Neural cell (in vitro differentiated cells): Measurements from ENCODE around the gene SNRPF. TPM values are rescaled to one million over a fixed set of nuclear protein-coding genes. Genes with fewer than 3 reads are reported as not detected.
A peak's percentile ranks its signal among the peaks of the same experiment; 100 is the strongest.

Experiments
- H2AFZ ChIP-seq: fragments of 200-600, 300-800 bp; sonication (generic), shearing (Covaris generic); 2 replicates; pipeline ENCODE4 v1.6.0; 2014; ENCODE audit warnings: low read depth, mild to moderate bottlenecking, antibody characterized with exemption, low read length, moderate library complexity
- H3F3A ChIP-seq: fragments of 200-600 bp; shearing (Covaris generic); 2 replicates; pipeline ENCODE4 v1.6.1; 2016; ENCODE audit warnings: mild to moderate bottlenecking, moderate library complexity, mixed read lengths, antibody characterized with exemption, low read length; ENCODE audit not compliant: insufficient read depth, poor library complexity, severe bottlenecking
- H3K27ac ChIP-seq: fragments of 200-600, 300-800 bp; sonication (generic), shearing (Covaris generic); 2 replicates; pipeline ENCODE4 v1.5.1; 2014; ENCODE audit warnings: mild to moderate bottlenecking, low read length, moderate library complexity
- H3K27me3 ChIP-seq: fragments of 300-800, 200-600 bp; sonication (generic), shearing (Covaris generic); 2 replicates; pipeline ENCODE4 v1.6.0; 2014; ENCODE audit warnings: mild to moderate bottlenecking, low read depth, low read length, moderate library complexity; ENCODE audit not compliant: insufficient read depth
- H3K36me3 ChIP-seq: fragments of 300-800, 200-600 bp; sonication (generic), shearing (Covaris generic); 2 replicates; pipeline ENCODE4 v1.5.1; 2014; ENCODE audit warnings: mild to moderate bottlenecking, antibody characterized with exemption, low read length, moderate library complexity; ENCODE audit not compliant: insufficient read depth
- H3K4me2 ChIP-seq: fragments of 300-800, 200-600 bp; sonication (generic), shearing (Covaris generic); 2 replicates; pipeline ENCODE4 v1.6.0; 2014; ENCODE audit warnings: mild to moderate bottlenecking, low read length
- H3K4me3 ChIP-seq: fragments of 300-800, 200-600 bp; sonication (generic), shearing (Covaris generic); 2 replicates; pipeline ENCODE4 v1.5.1; 2014; ENCODE audit warnings: mild to moderate bottlenecking, low read length, moderate library complexity
- H3K79me2 ChIP-seq: fragments of 200-600 bp; shearing (Covaris generic); replicated peaks from 2 replicates; pipeline ENCODE4 v1.6.0; 2014; ENCODE audit warnings: mild to moderate bottlenecking, low read length, moderate library complexity; ENCODE audit not compliant: insufficient read depth
- H3K9ac ChIP-seq: fragments of 300-800, 200-600 bp; sonication (generic), shearing (Covaris generic); 2 replicates; pipeline ENCODE4 v1.6.1; 2016; ENCODE audit warnings: mild to moderate bottlenecking, low read length, mixed read lengths
- H3K9me2 ChIP-seq: fragments of 200-600 bp; shearing (Covaris generic); 2 replicates; pipeline ENCODE4 v1.6.1; 2016; ENCODE audit warnings: mild to moderate bottlenecking, low read length, mixed read lengths; ENCODE audit not compliant: insufficient read depth
- H3K9me3 ChIP-seq: fragments of 200-600, 300-800 bp; sonication (generic), shearing (Covaris generic); 2 replicates; pipeline ENCODE4 v1.6.1; 2016; ENCODE audit warnings: mild to moderate bottlenecking, mixed run types, low read length, moderate library complexity, mixed read lengths
- H4K20me1 ChIP-seq: fragments of 200-600 bp; shearing (Covaris generic); 2 replicates; pipeline ENCODE4 v1.6.1; 2016; ENCODE audit warnings: mild to moderate bottlenecking, mixed run types; ENCODE audit not compliant: insufficient read depth
- EP300 ChIP-seq: fragments of 450-650 bp; conservative IDR thresholded peaks from 2 replicates; pipeline ENCODE4 v1.6.1; 2014; ENCODE audit warnings: antibody characterized with exemption, mild to moderate bottlenecking, moderate library complexity; ENCODE audit not compliant: poor library complexity, severe bottlenecking
- EZH2 ChIP-seq: fragments of 200-600, 300-800 bp; shearing (Covaris generic), sonication (generic); IDR thresholded peaks from 2 replicates; pipeline ENCODE4 v1.6.1; 2014; ENCODE audit warnings: antibody characterized with exemption, low read length, borderline replicate concordance, mild to moderate bottlenecking; ENCODE audit not compliant: insufficient read depth, poor library complexity, severe bottlenecking
- MXI1 ChIP-seq: fragments of 450-650 bp; conservative IDR thresholded peaks from 2 replicates; pipeline ENCODE4 v1.6.1; 2014; ENCODE audit warnings: antibody characterized with exemption, mild to moderate bottlenecking; ENCODE audit not compliant: poor library complexity, severe bottlenecking
- POLR2AphosphoS5 ChIP-seq: IDR thresholded peaks from 2 replicates; pipeline ENCODE4 v1.6.1; 2012
- RAD21 ChIP-seq: fragments of 450-650 bp; conservative IDR thresholded peaks from 2 replicates; pipeline ENCODE4 v1.6.1; 2014; ENCODE audit warnings: antibody characterized with exemption, mild to moderate bottlenecking, moderate library complexity
- SMC3 ChIP-seq: fragments of 450-650 bp; conservative IDR thresholded peaks from 2 replicates; pipeline ENCODE4 v1.6.1; 2014; ENCODE audit warnings: antibody characterized with exemption, mild to moderate bottlenecking, moderate library complexity; ENCODE audit not compliant: poor library complexity
- TAF1 ChIP-seq: IDR thresholded peaks from 2 replicates; pipeline ENCODE4 v1.6.1; 2012; ENCODE audit warnings: low read depth
- polyA plus RNA-seq: library from polyadenylated mRNA; depleted of rRNA; stranded (reverse); fragments of >200 nt; gene quantifications from 2 replicates; pipeline ENCODE4 v1.2.3, GENCODE V29; 2014
- TF ChIP-seq, protein P1 (sequence below): IDR thresholded peaks from 2 replicates; pipeline ENCODE4 v1.6.1; 2012; ENCODE audit warnings: borderline replicate concordance
- TF ChIP-seq, protein P2 (sequence below): fragments of 450-650 bp; IDR thresholded peaks from 2 replicates; pipeline ENCODE4 v1.5.1; 2014; ENCODE audit warnings: antibody characterized with exemption, mild to moderate bottlenecking, moderate library complexity; ENCODE audit not compliant: poor library complexity, severe bottlenecking

Gene SNRPF
- polyA plus RNA-seq, 1 donor from 2014 or later = 42.1 TPM

- H3K36me3 ChIP-seq = peaks cover 29% of the 10 kb centered on the region
- no peak overlapping the region for H2AFZ ChIP-seq
- H3K9me3 ChIP-seq = peaks cover 3% of the 10 kb centered on the region
- H4K20me1 ChIP-seq = no peaks in the 10 kb centered on the region
- H3K27ac ChIP-seq = peak overlapping the region; percentile 87
- peak overlapping the region; percentile 74 for H3K4me3 ChIP-seq
- H3F3A ChIP-seq = no peaks in the 10 kb centered on the region
- peak overlapping the region; percentile 80 for H3K4me2 ChIP-seq
- H3K9ac ChIP-seq = peak overlapping the region; percentile 85
- no peaks in the 10 kb centered on the region for H3K27me3 ChIP-seq
- TF ChIP-seq MXI1 (no peak), POLR2AphosphoS5 (no peak), RAD21 (no peak), EZH2 (no peak), EP300 (no peak), TAF1 (no peak), SMC3 (no peak)
- TF ChIP-seq, protein P1, sequence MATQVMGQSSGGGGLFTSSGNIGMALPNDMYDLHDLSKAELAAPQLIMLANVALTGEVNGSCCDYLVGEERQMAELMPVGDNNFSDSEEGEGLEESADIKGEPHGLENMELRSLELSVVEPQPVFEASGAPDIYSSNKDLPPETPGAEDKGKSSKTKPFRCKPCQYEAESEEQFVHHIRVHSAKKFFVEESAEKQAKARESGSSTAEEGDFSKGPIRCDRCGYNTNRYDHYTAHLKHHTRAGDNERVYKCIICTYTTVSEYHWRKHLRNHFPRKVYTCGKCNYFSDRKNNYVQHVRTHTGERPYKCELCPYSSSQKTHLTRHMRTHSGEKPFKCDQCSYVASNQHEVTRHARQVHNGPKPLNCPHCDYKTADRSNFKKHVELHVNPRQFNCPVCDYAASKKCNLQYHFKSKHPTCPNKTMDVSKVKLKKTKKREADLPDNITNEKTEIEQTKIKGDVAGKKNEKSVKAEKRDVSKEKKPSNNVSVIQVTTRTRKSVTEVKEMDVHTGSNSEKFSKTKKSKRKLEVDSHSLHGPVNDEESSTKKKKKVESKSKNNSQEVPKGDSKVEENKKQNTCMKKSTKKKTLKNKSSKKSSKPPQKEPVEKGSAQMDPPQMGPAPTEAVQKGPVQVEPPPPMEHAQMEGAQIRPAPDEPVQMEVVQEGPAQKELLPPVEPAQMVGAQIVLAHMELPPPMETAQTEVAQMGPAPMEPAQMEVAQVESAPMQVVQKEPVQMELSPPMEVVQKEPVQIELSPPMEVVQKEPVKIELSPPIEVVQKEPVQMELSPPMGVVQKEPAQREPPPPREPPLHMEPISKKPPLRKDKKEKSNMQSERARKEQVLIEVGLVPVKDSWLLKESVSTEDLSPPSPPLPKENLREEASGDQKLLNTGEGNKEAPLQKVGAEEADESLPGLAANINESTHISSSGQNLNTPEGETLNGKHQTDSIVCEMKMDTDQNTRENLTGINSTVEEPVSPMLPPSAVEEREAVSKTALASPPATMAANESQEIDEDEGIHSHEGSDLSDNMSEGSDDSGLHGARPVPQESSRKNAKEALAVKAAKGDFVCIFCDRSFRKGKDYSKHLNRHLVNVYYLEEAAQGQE = no peak
- TF ChIP-seq, protein P2, sequence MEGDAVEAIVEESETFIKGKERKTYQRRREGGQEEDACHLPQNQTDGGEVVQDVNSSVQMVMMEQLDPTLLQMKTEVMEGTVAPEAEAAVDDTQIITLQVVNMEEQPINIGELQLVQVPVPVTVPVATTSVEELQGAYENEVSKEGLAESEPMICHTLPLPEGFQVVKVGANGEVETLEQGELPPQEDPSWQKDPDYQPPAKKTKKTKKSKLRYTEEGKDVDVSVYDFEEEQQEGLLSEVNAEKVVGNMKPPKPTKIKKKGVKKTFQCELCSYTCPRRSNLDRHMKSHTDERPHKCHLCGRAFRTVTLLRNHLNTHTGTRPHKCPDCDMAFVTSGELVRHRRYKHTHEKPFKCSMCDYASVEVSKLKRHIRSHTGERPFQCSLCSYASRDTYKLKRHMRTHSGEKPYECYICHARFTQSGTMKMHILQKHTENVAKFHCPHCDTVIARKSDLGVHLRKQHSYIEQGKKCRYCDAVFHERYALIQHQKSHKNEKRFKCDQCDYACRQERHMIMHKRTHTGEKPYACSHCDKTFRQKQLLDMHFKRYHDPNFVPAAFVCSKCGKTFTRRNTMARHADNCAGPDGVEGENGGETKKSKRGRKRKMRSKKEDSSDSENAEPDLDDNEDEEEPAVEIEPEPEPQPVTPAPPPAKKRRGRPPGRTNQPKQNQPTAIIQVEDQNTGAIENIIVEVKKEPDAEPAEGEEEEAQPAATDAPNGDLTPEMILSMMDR = no peak
- peaks cover 47% of the 10 kb centered on the region for H3K79me2 ChIP-seq
- no peaks in the 10 kb centered on the region for H3K9me2 ChIP-seq
Measured at GRCh38 chr12:95859947-95860850, 1.4 kb downstream of the SNRPF start.

- Histone ChIP-seq H3K9me2 (no peaks in the 10 kb centered on the region), H3K27me3 (no peaks in the 10 kb centered on the region), H3F3A (no peaks in the 10 kb centered on the region), H2AFZ (no peak overlapping the region), H4K20me1 (no peaks in the 10 kb centered on the region), H3K4me2 (no peak overlapping the region), H3K9ac (no peak overlapping the region), H3K79me2 (peaks cover 47% of the 10 kb centered on the region), H3K4me3 (no peak overlapping the region), H3K27ac (no peak overlapping the region), H3K9me3 (peaks cover 3% of the 10 kb centered on the region), H3K36me3 (peaks cover 29% of the 10 kb centered on the region)
- no peak for TF ChIP-seq POLR2AphosphoS5
- no peak for TF ChIP-seq EZH2
- TF ChIP-seq, protein P2 = no peak
- TF ChIP-seq MXI1 = no peak
- no peak for TF ChIP-seq EP300
- no peak for TF ChIP-seq TAF1
- TF ChIP-seq SMC3 = no peak
- TF ChIP-seq RAD21 = no peak
- TF ChIP-seq, protein P1 = no peak
Measured at GRCh38 chr12:95862038-95862437, 3.3 kb downstream of the SNRPF start.
